IPS-20b (cell line): ENCODE measurements around the gene UBE2V1.

Experiments used
- H3K27ac ChIP-seq: one replicate; pipeline ENCODE4 v1.5.1; 2013; ENCODE audit warnings: low read length
- H3K27me3 ChIP-seq: 2 replicates; pipeline ENCODE4 v1.6.1; 2013; ENCODE audit warnings: mild to moderate bottlenecking, low read length, inconsistent platforms; ENCODE audit not compliant: insufficient read depth
- H3K36me3 ChIP-seq: 2 replicates; pipeline ENCODE4 v1.6.1; 2013; ENCODE audit warnings: low read depth, mild to moderate bottlenecking, inconsistent platforms, low read length, moderate library complexity; ENCODE audit not compliant: insufficient read depth
- H3K4me1 ChIP-seq: 2 replicates; pipeline ENCODE4 v1.6.1; 2013; ENCODE audit warnings: mild to moderate bottlenecking, control low read depth, inconsistent platforms, low read length, moderate library complexity; ENCODE audit not compliant: insufficient read depth
- H3K4me3 ChIP-seq: 2 replicates; pipeline ENCODE4 v1.5.1; 2013; ENCODE audit warnings: mild to moderate bottlenecking, low read length, inconsistent platforms
- H3K9ac ChIP-seq: 2 replicates; pipeline ENCODE4 v1.6.1; 2013; ENCODE audit warnings: low read depth, mild to moderate bottlenecking, inconsistent platforms, low read length, moderate library complexity
- H3K9me3 ChIP-seq: 2 replicates; pipeline ENCODE4 v1.6.1; 2013; ENCODE audit warnings: mild to moderate bottlenecking, low read depth, low read length, inconsistent platforms; ENCODE audit not compliant: insufficient read depth

UBE2V1 gene

GRCh38 chr20:50034567-50035180 lies 78.3 kb downstream of the UBE2V1 start:
- H3K27me3 ChIP-seq = no peaks in the 10 kb centered on the region
- H3K4me1 ChIP-seq = no peaks in the 10 kb centered on the region
- H3K36me3 ChIP-seq = no peaks in the 10 kb centered on the region
- no peak overlapping the region for H3K27ac ChIP-seq
- H3K9me3 ChIP-seq = no peaks in the 10 kb centered on the region
- no peak overlapping the region for H3K4me3 ChIP-seq
- no peak overlapping the region for H3K9ac ChIP-seq

GRCh38 chr20:50032955-50033666 lies 79.8 kb downstream of the UBE2V1 start:
- Histone ChIP-seq H3K9me3 (no peaks in the 10 kb centered on the region), H3K27me3 (no peaks in the 10 kb centered on the region), H3K36me3 (no peaks in the 10 kb centered on the region), H3K9ac (no peak overlapping the region), H3K27ac (no peak overlapping the region), H3K4me1 (no peaks in the 10 kb centered on the region), H3K4me3 (no peak overlapping the region)
